Parathyroid adenoma (tissue), 2 donors: ENCODE data around the gene SIM1.

Source experiments
- H2AFZ ChIP-seq: fragments of 300-600 bp; sonication (generic); one replicate; pipeline ENCODE4 v1.7.0; 2017; ENCODE audit warnings: antibody characterized with exemption, mild to moderate bottlenecking
- H3K27ac ChIP-seq: fragments of 300-600 bp; sonication (generic); one replicate; pipeline ENCODE4 v1.7.0; 2017
- H3K27me3 ChIP-seq: fragments of 300-600 bp; sonication (generic); one replicate; pipeline ENCODE4 v1.7.0; 2017; ENCODE audit warnings: low read length; ENCODE audit not compliant: control insufficient read depth, insufficient read depth
- H3K36me3 ChIP-seq: fragments of 300-600 bp; sonication (generic); one replicate; pipeline ENCODE4 v1.7.0; 2017; ENCODE audit warnings: low read length; ENCODE audit not compliant: control insufficient read depth, insufficient read depth
- H3K4me1 ChIP-seq: fragments of 300-600 bp; sonication (generic); one replicate; pipeline ENCODE4 v1.7.0; 2017; ENCODE audit warnings: control low read depth
- H3K4me2 ChIP-seq: fragments of 300-600 bp; sonication (generic); one replicate; pipeline ENCODE4 v1.7.0; 2017; ENCODE audit warnings: low read length
- H3K4me3 ChIP-seq: fragments of 300-600 bp; sonication (generic); one replicate; pipeline ENCODE4 v1.7.0; 2017; ENCODE audit warnings: low read depth, low read length
- H3K79me2 ChIP-seq: fragments of 300-600 bp; sonication (generic); one replicate; pipeline ENCODE4 v1.7.0; 2017; ENCODE audit warnings: control low read depth
- H3K9ac ChIP-seq: fragments of 300-600 bp; sonication (generic); one replicate; pipeline ENCODE4 v1.7.0; 2017; ENCODE audit warnings: mild to moderate bottlenecking
- H3K9me3 ChIP-seq: fragments of 300-600 bp; sonication (generic); one replicate; pipeline ENCODE4 v1.7.0; 2017; ENCODE audit warnings: low read length; ENCODE audit not compliant: control insufficient read depth
- TF ChIP-seq, protein P1 (sequence below): fragments of 300-600 bp; sonication (generic); IDR thresholded peaks from one replicate; pipeline ENCODE4 v1.7.0; 2017; ENCODE audit warnings: antibody characterized with exemption, mild to moderate bottlenecking
- donor health status: primary hyperparathyroidism.

The SIM1 gene

DNA sequence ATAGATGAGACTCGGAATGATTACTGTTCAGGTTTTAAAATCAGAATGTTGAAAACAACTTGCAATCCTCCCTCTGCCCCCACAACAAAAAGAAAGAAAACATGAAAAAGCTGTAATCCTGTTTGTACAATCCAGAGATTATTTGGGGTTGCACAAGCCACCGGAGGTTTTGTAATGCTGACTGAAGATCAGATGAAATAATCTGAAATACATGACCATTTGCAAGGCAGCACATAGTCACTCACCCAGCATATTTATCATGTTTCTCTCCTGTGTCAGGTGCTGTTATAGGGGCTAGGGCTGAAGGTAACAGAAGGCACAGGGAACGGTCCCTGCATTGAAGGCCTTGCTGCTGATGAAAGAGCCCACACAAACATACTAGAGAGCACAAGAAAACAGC is 85.3 kb downstream of the SIM1 start:
- Histone ChIP-seq H3K9ac (no peak overlapping the region), H3K27me3 (no peaks in the 10 kb centered on the region), H3K79me2 (no peaks in the 10 kb centered on the region), H3K36me3 (no peaks in the 10 kb centered on the region), H2AFZ (peak overlapping the region; percentile 5), H3K4me2 (no peak overlapping the region), H3K4me1 (no peaks in the 10 kb centered on the region), H3K4me3 (no peak overlapping the region), H3K9me3 (no peaks in the 10 kb centered on the region), H3K27ac (no peak overlapping the region)
- TF ChIP-seq, protein P1, sequence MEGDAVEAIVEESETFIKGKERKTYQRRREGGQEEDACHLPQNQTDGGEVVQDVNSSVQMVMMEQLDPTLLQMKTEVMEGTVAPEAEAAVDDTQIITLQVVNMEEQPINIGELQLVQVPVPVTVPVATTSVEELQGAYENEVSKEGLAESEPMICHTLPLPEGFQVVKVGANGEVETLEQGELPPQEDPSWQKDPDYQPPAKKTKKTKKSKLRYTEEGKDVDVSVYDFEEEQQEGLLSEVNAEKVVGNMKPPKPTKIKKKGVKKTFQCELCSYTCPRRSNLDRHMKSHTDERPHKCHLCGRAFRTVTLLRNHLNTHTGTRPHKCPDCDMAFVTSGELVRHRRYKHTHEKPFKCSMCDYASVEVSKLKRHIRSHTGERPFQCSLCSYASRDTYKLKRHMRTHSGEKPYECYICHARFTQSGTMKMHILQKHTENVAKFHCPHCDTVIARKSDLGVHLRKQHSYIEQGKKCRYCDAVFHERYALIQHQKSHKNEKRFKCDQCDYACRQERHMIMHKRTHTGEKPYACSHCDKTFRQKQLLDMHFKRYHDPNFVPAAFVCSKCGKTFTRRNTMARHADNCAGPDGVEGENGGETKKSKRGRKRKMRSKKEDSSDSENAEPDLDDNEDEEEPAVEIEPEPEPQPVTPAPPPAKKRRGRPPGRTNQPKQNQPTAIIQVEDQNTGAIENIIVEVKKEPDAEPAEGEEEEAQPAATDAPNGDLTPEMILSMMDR = no peak

DNA sequence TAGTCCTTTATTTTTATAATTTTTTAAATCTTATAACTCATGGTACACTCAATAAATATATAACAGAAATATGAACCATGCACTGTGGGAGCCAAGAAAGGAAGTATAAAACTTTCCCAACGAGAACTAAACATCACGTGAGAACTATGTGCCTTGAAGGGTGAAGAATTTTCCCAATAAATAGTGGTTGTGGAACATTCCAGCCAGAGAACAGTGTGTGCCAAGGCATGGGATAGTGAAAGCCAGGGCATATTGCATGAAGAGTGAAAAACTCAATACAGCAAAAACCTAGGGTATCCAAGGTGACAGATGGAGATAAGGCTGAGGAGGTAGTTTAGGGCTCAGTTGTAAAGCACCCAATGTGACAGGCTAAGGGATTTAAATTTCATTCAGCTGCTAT is 86.1 kb downstream of the SIM1 start:
- H3K9me3 ChIP-seq = no peaks in the 10 kb centered on the region
- H2AFZ ChIP-seq = no peak overlapping the region
- H3K27me3 ChIP-seq = no peaks in the 10 kb centered on the region
- H3K4me3 ChIP-seq = no peak overlapping the region
- TF ChIP-seq, protein P1 = no peak
- H3K9ac ChIP-seq = no peak overlapping the region
- H3K4me1 ChIP-seq = no peaks in the 10 kb centered on the region
- H3K36me3 ChIP-seq = no peaks in the 10 kb centered on the region
- no peak overlapping the region for H3K27ac ChIP-seq
- no peaks in the 10 kb centered on the region for H3K79me2 ChIP-seq
- H3K4me2 ChIP-seq = no peak overlapping the region

DNA sequence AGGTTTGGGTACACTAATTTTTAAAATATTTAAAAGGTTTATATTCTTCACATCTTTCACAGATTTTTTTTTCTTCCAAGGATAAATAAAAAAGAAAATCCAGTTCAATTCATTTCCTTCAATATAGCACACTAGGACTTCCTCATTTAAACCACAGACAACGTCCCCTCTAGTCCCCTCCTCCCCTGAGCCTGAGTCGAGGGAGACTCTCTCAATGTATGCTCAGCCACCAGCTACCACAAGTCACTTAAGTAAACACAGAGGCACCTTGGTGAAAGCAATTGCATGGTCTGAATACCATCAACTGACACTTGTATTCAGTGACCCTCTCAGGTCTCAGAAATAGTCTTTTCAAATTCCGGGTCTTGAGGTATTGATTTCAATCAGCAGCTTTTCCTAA is 88.6 kb downstream of the SIM1 start:
- no peaks in the 10 kb centered on the region for H3K79me2 ChIP-seq
- no peak overlapping the region for H3K4me2 ChIP-seq
- no peaks in the 10 kb centered on the region for H3K9me3 ChIP-seq
- no peaks in the 10 kb centered on the region for H3K36me3 ChIP-seq
- no peaks in the 10 kb centered on the region for H3K4me1 ChIP-seq
- no peak overlapping the region for H2AFZ ChIP-seq
- no peak overlapping the region for H3K27ac ChIP-seq
- no peak overlapping the region for H3K4me3 ChIP-seq
- TF ChIP-seq, protein P1 = no peak
- no peak overlapping the region for H3K9ac ChIP-seq
- H3K27me3 ChIP-seq = no peaks in the 10 kb centered on the region

DNA sequence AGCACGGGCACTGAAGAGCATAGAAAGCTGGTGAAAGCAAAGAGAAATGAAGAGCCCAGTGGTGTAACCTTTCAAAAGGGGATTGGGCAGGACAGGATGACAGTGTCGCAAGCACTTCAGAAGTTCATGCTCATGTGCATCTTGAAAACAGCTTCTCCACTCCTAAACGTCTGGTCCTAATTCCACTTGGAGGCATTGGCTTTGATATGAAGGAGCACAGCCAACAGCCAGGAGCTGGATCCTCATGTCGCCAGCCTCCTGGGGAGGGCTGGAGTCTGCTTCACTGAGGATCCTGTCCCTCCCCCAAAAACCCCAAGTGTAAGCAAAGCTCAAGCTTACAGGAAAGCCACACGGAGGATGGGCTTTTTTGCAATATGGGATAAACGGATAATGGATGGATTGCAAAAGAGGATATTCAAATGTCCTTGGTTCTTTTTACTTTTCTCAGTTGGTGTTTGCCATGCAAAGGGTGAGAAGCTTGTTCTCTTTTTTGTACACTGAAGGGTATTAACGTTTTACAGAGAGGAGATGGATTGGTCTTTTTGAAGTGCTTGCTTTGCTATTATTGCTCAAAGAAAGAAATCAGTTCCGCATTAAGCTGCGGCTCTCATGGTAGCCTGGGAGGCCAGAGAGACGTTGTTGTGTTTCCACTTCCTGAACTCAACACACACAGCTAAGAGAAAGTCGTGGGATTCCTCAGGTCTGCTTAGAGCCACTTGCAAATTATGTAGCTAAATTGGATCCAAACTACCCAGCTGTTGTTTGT is 92.2 kb downstream of the SIM1 start:
- H2AFZ ChIP-seq = no peak overlapping the region
- H3K4me2 ChIP-seq = no peak overlapping the region
- no peaks in the 10 kb centered on the region for H3K79me2 ChIP-seq
- no peaks in the 10 kb centered on the region for H3K9me3 ChIP-seq
- no peaks in the 10 kb centered on the region for H3K27me3 ChIP-seq
- no peak overlapping the region for H3K4me3 ChIP-seq
- H3K9ac ChIP-seq = no peak overlapping the region
- H3K27ac ChIP-seq = no peak overlapping the region
- no peaks in the 10 kb centered on the region for H3K36me3 ChIP-seq
- TF ChIP-seq, protein P1 = no peak
- no peaks in the 10 kb centered on the region for H3K4me1 ChIP-seq

DNA sequence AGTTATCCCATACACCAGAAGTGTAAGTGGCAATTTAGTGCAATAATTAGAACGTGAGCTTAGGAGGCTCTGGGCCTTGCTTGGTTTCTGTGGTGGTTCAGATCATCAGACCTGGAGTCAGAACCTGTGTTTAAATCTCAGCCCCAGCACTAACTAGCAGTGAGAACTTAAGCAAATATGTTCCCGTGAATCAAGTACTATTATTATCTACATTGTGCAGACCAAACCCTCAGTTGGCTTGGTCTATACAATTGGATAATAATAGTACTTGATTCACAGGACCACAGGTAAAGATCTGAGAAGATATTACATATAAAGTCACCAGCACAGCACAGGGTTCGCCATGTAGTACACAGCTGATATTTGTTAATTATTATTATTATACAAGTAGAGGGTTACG is 93.1 kb downstream of the SIM1 start:
- H2AFZ ChIP-seq = no peak overlapping the region
- TF ChIP-seq, protein P1 = no peak

More for the DNA sequence above, 93.1 kb downstream of the SIM1 start:
- H3K4me3 ChIP-seq = no peak overlapping the region
- H3K27me3 ChIP-seq = no peaks in the 10 kb centered on the region
- no peaks in the 10 kb centered on the region for H3K9me3 ChIP-seq
- H3K4me2 ChIP-seq = no peak overlapping the region
- no peak overlapping the region for H3K9ac ChIP-seq
- H3K79me2 ChIP-seq = no peaks in the 10 kb centered on the region
- no peaks in the 10 kb centered on the region for H3K4me1 ChIP-seq
- no peak overlapping the region for H3K27ac ChIP-seq
- H3K36me3 ChIP-seq = no peaks in the 10 kb centered on the region
